ENCODE data around the gene ASB15.

GRCh38 chr7:123599766-123600165 is 1.9 kb upstream of the ASB15 start:
- TF ChIP-seq, protein P1, sequence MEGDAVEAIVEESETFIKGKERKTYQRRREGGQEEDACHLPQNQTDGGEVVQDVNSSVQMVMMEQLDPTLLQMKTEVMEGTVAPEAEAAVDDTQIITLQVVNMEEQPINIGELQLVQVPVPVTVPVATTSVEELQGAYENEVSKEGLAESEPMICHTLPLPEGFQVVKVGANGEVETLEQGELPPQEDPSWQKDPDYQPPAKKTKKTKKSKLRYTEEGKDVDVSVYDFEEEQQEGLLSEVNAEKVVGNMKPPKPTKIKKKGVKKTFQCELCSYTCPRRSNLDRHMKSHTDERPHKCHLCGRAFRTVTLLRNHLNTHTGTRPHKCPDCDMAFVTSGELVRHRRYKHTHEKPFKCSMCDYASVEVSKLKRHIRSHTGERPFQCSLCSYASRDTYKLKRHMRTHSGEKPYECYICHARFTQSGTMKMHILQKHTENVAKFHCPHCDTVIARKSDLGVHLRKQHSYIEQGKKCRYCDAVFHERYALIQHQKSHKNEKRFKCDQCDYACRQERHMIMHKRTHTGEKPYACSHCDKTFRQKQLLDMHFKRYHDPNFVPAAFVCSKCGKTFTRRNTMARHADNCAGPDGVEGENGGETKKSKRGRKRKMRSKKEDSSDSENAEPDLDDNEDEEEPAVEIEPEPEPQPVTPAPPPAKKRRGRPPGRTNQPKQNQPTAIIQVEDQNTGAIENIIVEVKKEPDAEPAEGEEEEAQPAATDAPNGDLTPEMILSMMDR (conservative IDR thresholded peaks at IDR 0.05 in 1 of 2, IDR thresholded peaks at IDR 0.05 in 1 of 2; ENCODE audit: extremely low read depth in 1 of 2, insufficient read depth in 1 of 2, low read depth in 1 of 2, low read length in 2 of 2): no peak
- no peak for TF ChIP-seq EZH2 (IDR thresholded peaks at IDR 0.05; ENCODE audit: borderline replicate concordance, low read length)
